Activated CD4-positive, alpha-beta T cell treated with anti-CD3 and anti-CD28 coated beads, Interleukin-2, amount 50 U/mL, for 1 hour (primary cell): ENCODE measurements around the gene DNER.

Experiments used
- DNase-seq: peaks from one replicate; pipeline ENCODE4 v3.0.0-alpha.2; 2020

DNER gene

GRCh38 chr2:229665158-229665557 lies 49.2 kb downstream of the DNER start:
- DNase-seq = no peak

GRCh38 chr2:229661478-229661877 lies 52.9 kb downstream of the DNER start:
- no peak for DNase-seq

- DNase-seq = no peak
Observed at GRCh38 chr2:229660951-229661350, 53.4 kb downstream of the DNER start.

GRCh38 chr2:229660391-229660790 lies 54.0 kb downstream of the DNER start:
- DNase-seq = no peak

GRCh38 chr2:229658004-229658403 lies 56.4 kb downstream of the DNER start:
- no peak for DNase-seq

GRCh38 chr2:229654437-229654836 lies 59.9 kb downstream of the DNER start:
- DNase-seq = no peak

- no peak for DNase-seq
Observed at GRCh38 chr2:229653531-229653930, 60.8 kb downstream of the DNER start.

GRCh38 chr2:229652796-229653195 lies 61.6 kb downstream of the DNER start:
- DNase-seq = no peak

- no peak for DNase-seq
Observed at GRCh38 chr2:229650901-229651300, 63.5 kb downstream of the DNER start.

GRCh38 chr2:229650059-229650458 lies 64.3 kb downstream of the DNER start:
- DNase-seq = no peak

GRCh38 chr2:229646186-229646723 lies 68.1 kb downstream of the DNER start:
- DNase-seq = no peak

GRCh38 chr2:229642371-229642770 lies 72.0 kb downstream of the DNER start:
- DNase-seq = no peak

- no peak for DNase-seq
Observed at GRCh38 chr2:229641676-229642075, 72.7 kb downstream of the DNER start.

- DNase-seq = no peak
Observed at GRCh38 chr2:229640636-229641035, 73.7 kb downstream of the DNER start.

- no peak for DNase-seq
Observed at GRCh38 chr2:229636571-229636970, 77.8 kb downstream of the DNER start.

- no peak for DNase-seq
Observed at GRCh38 chr2:229635371-229635680, 79.0 kb downstream of the DNER start.

GRCh38 chr2:229634601-229635370 lies 79.6 kb downstream of the DNER start:
- DNase-seq = no peak

GRCh38 chr2:229633556-229633955 lies 80.8 kb downstream of the DNER start:
- DNase-seq = no peak

- no peak for DNase-seq
Observed at GRCh38 chr2:229629039-229629438, 85.3 kb downstream of the DNER start.

GRCh38 chr2:229627728-229628127 lies 86.6 kb downstream of the DNER start:
- no peak for DNase-seq

GRCh38 chr2:229622495-229623355 lies 91.6 kb downstream of the DNER start:
- no peak for DNase-seq

GRCh38 chr2:229620759-229621158 lies 93.6 kb downstream of the DNER start:
- no peak for DNase-seq

GRCh38 chr2:229620289-229620688 lies 94.1 kb downstream of the DNER start:
- no peak for DNase-seq

GRCh38 chr2:229616433-229616832 lies 97.9 kb downstream of the DNER start:
- no peak for DNase-seq
